Smooth muscle cell (in vitro differentiated cells): ENCODE measurements around the gene TTBK2. TPM values are rescaled to one million over a fixed set of nuclear protein-coding genes. Genes with fewer than 3 reads are reported as not detected.

Source experiments
- DNase-seq: peaks from one replicate; lab custom pipeline; 2025; ENCODE audit not compliant: unreplicated experiment; lab: John Stamatoyannopoulos, UW
- H2AFZ ChIP-seq: fragments of 200-600 bp; sonication (generic); 2 replicates; pipeline ENCODE4 v1.6.0; 2016; ENCODE audit warnings: antibody characterized with exemption, low read depth, mild to moderate bottlenecking
- H3F3A ChIP-seq: fragments of 200-600 bp; sonication (generic); 2 replicates; pipeline ENCODE4 v1.6.0; 2017; ENCODE audit warnings: antibody characterized with exemption, low read depth
- H3K27ac ChIP-seq: fragments of 200-600 bp; sonication (generic); 2 replicates; pipeline ENCODE4 v1.5.1; 2016; ENCODE audit warnings: low read depth, mild to moderate bottlenecking
- H3K27me3 ChIP-seq: fragments of 200-600 bp; sonication (generic); 2 replicates; pipeline ENCODE4 v1.6.1; 2016; ENCODE audit warnings: low read depth, mild to moderate bottlenecking
- H3K36me3 ChIP-seq: fragments of 200-600 bp; sonication (generic); 2 replicates; pipeline ENCODE4 v1.5.1; 2016; ENCODE audit warnings: low read depth
- H3K4me1 ChIP-seq: fragments of 200-600 bp; sonication (generic); 2 replicates; pipeline ENCODE4 v1.5.1; 2016; ENCODE audit warnings: low read depth
- H3K4me2 ChIP-seq: fragments of 200-600 bp; sonication (generic); 2 replicates; pipeline ENCODE4 v1.6.0; 2016; ENCODE audit warnings: mild to moderate bottlenecking
- H3K4me3 ChIP-seq: fragments of 200-600 bp; sonication (generic); 2 replicates; pipeline ENCODE4 v1.5.1; 2016; ENCODE audit warnings: mild to moderate bottlenecking
- H3K79me2 ChIP-seq: fragments of 200-600 bp; sonication (generic); 2 replicates; pipeline ENCODE4 v1.6.0; 2016; ENCODE audit warnings: low read depth, mild to moderate bottlenecking
- H3K9ac ChIP-seq: fragments of 200-600 bp; sonication (generic); 2 replicates; pipeline ENCODE4 v1.6.0; 2016; ENCODE audit warnings: low read depth
- H3K9me3 ChIP-seq: fragments of 200-600 bp; sonication (generic); replicated peaks from 2 replicates; pipeline ENCODE4 v1.5.1; 2016; ENCODE audit warnings: low read depth
- H4K20me1 ChIP-seq: fragments of 200-600 bp; sonication (generic); 2 replicates; pipeline ENCODE4 v1.6.0; 2016; ENCODE audit warnings: low read depth
- WGBS: methylation state at CpG from one replicate; pipeline ENCODE4 v1.1.7; 2016; ENCODE audit warnings: low lambda C conversion rate; 5-methylcytosine and 5-hydroxymethylcytosine counted together
- polyA plus RNA-seq: library from polyadenylated mRNA; unstranded; fragments of >200 nt; fragmentation: Nextera tagmentation; extraction: Ambion mirVana; gene quantifications from 2 replicates; pipeline ENCODE4 v1.2.1, GENCODE V29; 2016
- total RNA-seq: library from RNA; depleted of rRNA; stranded (reverse); fragments of >200 nt; gene quantifications from 2 replicates; pipeline ENCODE4 v1.2.3, GENCODE V29; 2014
- TF ChIP-seq, protein P1 (sequence below): fragments of 200-600 bp; sonication (generic); IDR thresholded peaks from 2 replicates; pipeline ENCODE4 v1.5.1; 2017; ENCODE audit warnings: borderline replicate concordance, mild to moderate bottlenecking, antibody characterized with exemption; ENCODE audit not compliant: insufficient read depth, poor library complexity, severe bottlenecking

The TTBK2 gene
- total and polyA plus RNA-seq, 2 experiments from 2014 or later: 6.6 to 11.1 TPM

DNA sequence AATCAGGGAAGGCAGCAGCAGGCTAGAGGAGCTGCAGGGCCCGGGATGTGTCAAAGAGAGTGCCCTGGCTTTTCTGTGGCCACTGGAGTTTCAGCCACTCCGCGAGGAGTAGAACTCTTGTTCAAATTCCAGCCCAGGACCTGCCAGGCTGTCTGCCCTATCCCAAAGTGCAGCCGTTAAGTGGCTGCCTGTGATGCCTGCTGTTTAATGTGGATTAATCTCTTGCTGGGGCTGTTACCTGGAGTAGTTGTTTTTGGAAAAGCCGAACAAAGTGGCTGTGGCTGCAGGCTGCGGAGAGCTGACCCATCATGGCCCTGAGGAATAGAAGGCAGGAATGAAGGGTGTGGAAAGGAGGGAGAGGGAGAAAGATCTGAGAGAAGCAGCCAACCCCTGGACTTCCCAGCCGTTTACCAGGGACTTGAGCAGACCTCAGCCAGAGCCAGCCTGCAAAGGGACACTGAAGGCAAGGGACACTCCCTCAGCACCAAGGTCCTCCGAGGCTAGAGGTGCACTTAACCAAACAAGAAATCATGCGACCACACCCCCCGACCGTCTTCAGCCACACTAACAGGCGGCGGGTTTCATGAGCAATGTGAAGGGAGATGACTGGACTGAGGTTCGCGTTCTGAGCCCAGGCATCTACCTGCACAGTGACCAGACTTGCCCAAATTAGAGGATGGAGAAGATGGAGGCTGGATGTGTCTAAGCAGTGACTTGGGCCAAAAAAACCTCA lies 188.3 kb downstream of the TTBK2 start:
- TF ChIP-seq, protein P1, sequence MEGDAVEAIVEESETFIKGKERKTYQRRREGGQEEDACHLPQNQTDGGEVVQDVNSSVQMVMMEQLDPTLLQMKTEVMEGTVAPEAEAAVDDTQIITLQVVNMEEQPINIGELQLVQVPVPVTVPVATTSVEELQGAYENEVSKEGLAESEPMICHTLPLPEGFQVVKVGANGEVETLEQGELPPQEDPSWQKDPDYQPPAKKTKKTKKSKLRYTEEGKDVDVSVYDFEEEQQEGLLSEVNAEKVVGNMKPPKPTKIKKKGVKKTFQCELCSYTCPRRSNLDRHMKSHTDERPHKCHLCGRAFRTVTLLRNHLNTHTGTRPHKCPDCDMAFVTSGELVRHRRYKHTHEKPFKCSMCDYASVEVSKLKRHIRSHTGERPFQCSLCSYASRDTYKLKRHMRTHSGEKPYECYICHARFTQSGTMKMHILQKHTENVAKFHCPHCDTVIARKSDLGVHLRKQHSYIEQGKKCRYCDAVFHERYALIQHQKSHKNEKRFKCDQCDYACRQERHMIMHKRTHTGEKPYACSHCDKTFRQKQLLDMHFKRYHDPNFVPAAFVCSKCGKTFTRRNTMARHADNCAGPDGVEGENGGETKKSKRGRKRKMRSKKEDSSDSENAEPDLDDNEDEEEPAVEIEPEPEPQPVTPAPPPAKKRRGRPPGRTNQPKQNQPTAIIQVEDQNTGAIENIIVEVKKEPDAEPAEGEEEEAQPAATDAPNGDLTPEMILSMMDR: no peak
- DNase-seq: no peak
- H3K27me3 ChIP-seq: no peaks in the 10 kb centered on the region
- no peak overlapping the region for H3K27ac ChIP-seq
- no peaks in the 10 kb centered on the region for H3K36me3 ChIP-seq
- H3K4me1 ChIP-seq: no peaks in the 10 kb centered on the region
- H4K20me1 ChIP-seq: peaks cover 10% of the 10 kb centered on the region
- WGBS: 93% methylated on average over 15 of the region's 15 CpGs
- H3K9ac ChIP-seq: no peak overlapping the region
- H3K79me2 ChIP-seq: peaks cover 11% of the 10 kb centered on the region
- H3K4me2 ChIP-seq: no peak overlapping the region
- no peaks in the 10 kb centered on the region for H3K9me3 ChIP-seq
- H3K4me3 ChIP-seq: no peak overlapping the region
- no peaks in the 10 kb centered on the region for H3F3A ChIP-seq
- H2AFZ ChIP-seq: no peak overlapping the region

DNA sequence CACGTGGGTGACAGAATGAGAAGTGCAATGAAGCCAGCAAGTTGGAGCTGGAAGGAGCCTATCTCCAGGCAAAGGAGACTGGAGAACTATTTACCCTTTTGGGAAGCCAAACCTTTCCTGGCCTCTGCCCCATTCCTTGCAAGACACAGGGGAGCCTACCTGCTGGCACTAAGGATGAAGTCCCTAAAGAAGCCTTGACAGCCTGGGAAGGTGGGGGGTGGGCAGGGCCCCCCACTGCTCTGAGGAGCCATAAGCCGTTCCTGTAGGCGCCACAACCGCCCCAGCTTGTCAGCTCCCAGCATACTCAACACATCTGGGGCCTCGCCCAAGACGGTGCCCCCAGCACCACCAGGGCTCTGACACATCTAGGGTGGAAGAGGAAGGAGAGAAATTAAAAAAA lies 189.1 kb downstream of the TTBK2 start:
- H3K9ac ChIP-seq: no peak overlapping the region
- no peak for DNase-seq
- no peaks in the 10 kb centered on the region for H3K4me1 ChIP-seq
- H3K4me3 ChIP-seq: no peak overlapping the region
- 91% methylated on average over 6 of the region's 6 CpGs for WGBS
- H3K9me3 ChIP-seq: no peaks in the 10 kb centered on the region
- TF ChIP-seq, protein P1: no peak
- H3K27me3 ChIP-seq: no peaks in the 10 kb centered on the region
- H3K27ac ChIP-seq: no peak overlapping the region
- no peaks in the 10 kb centered on the region for H3K36me3 ChIP-seq
- H3K79me2 ChIP-seq: peaks cover 11% of the 10 kb centered on the region
- H4K20me1 ChIP-seq: peaks cover 10% of the 10 kb centered on the region
- no peaks in the 10 kb centered on the region for H3F3A ChIP-seq
- no peak overlapping the region for H3K4me2 ChIP-seq
- no peak overlapping the region for H2AFZ ChIP-seq

DNA sequence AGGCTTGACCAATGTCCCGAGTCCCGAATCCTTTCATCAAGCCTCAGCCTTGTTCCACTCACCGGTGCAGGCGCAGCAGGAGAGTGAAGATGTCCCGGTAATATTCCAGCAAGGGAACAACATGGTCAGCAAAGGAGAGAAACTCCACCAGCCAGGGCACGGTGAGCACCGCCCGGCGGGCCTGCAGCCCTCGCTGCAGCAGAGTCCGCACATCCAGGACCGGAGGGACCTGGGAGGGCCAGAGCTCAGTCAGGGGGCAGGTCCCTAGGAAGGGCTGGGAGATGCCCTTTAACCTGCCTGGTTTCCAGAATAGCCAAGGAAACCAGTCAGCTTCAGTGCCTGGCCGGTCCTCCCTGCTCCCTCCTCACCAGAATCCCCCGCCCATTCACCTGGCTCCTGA lies 190.0 kb downstream of the TTBK2 start:
- Histone ChIP-seq H3K4me3 (no peak overlapping the region), H3K9me3 (no peaks in the 10 kb centered on the region), H3K4me1 (no peaks in the 10 kb centered on the region), H3K79me2 (peaks cover 5% of the 10 kb centered on the region), H3K27ac (no peak overlapping the region), H4K20me1 (peaks cover 5% of the 10 kb centered on the region), H3K27me3 (no peaks in the 10 kb centered on the region), H2AFZ (no peak overlapping the region), H3K36me3 (no peaks in the 10 kb centered on the region), H3K9ac (no peak overlapping the region), H3K4me2 (no peak overlapping the region), H3F3A (no peaks in the 10 kb centered on the region)
- TF ChIP-seq, protein P1: no peak
- WGBS: 97% methylated on average over 14 of the region's 14 CpGs
- DNase-seq: no peak

- Histone ChIP-seq H3K4me3 (no peak overlapping the region), H3K4me1 (no peaks in the 10 kb centered on the region), H3K4me2 (no peak overlapping the region), H3K79me2 (peaks cover under 1% of the 10 kb centered on the region), H3F3A (no peaks in the 10 kb centered on the region), H2AFZ (no peak overlapping the region), H4K20me1 (peaks cover under 1% of the 10 kb centered on the region), H3K9ac (no peak overlapping the region), H3K27me3 (no peaks in the 10 kb centered on the region), H3K9me3 (no peaks in the 10 kb centered on the region), H3K27ac (no peak overlapping the region), H3K36me3 (peaks cover under 1% of the 10 kb centered on the region)
- TF ChIP-seq, protein P1: no peak
- 93% methylated on average over 8 of the region's 8 CpGs for WGBS
- DNase-seq: no peak
Measured at GRCh38 chr15:42730135-42730534, 190.4 kb downstream of the TTBK2 start.
